Left renal pelvis (tissue), 4 donors: ENCODE measurements around the gene PRKN. TPM values are rescaled to one million over a fixed set of nuclear protein-coding genes. Genes with fewer than 3 reads are reported as not detected.
A peak's percentile ranks its signal among the peaks of the same experiment; 100 is the strongest.

Source experiments
- DNase-seq, 4 donors: peaks; one replicate each; pipeline ENCODE4 v3.0.0-alpha.2; 2013; ENCODE audit warnings: low read depth in 4 of 4, low spot score in 3 of 4
- polyA plus RNA-seq, 4 donors: library from polyadenylated mRNA; unstranded; fragments of 120-200 nt; gene quantifications; one replicate each; pipeline ENCODE4 v1.2.1, GENCODE V29; 2013; ENCODE audit not compliant: insufficient read length in 4 of 4

The PRKN gene
- polyA plus RNA-seq, 4 donors, result 1.5 to 11.9 (median 9.8) TPM

DNA sequence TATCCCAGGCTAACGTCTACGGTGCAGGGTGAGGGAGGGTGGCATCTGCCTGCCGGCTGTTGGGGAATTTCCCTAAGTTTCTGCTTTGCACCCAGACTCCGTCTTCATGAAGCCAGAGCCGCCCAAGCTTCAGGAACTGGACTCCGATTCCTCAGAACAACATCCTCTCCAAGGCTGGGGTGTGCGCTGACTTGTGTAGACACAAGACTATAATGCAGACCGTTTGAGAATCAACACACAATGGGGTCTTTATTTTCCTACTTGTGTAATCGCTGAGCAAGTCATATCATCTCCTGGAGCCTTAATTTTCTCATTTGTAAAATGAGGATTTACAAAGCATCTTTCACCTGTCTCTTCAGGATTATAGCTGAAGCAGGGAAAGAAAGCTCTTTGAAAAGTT, 1293.2 kb downstream of the PRKN start:
- no peak for DNase-seq

GRCh38 chr6:161432546-161432945, 1295.0 kb downstream of the PRKN start:
- no peak for DNase-seq

DNA sequence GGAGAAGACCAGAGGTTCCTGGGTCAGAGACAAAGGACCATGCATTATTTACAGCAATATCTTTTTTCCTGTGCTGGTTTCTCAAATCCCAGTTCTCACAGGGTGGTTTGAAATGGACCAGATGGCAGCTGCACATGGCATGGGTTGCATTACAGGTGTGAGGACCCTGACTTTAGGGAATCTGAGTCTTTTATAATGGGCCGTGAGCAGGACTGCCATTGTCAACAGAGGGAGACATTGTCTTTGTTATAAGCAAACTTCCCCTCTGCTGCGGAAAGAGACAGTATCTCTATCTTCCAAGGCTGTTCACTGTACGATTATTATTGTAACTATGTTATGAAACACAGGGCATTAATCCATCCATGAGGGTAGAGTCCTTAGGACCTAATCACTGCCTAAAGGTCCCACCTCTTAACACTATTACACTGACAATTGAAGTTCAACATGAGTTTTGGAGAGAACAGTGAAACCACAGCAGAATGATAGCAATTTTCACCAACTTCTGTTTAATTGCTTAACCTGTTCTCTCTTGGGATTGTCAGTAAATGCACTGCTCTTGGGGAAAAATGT, 1297.6 kb downstream of the PRKN start:
- DNase-seq, result no peak

GRCh38 chr6:161424421-161424820, 1303.1 kb downstream of the PRKN start:
- DNase-seq, result no peak

DNA sequence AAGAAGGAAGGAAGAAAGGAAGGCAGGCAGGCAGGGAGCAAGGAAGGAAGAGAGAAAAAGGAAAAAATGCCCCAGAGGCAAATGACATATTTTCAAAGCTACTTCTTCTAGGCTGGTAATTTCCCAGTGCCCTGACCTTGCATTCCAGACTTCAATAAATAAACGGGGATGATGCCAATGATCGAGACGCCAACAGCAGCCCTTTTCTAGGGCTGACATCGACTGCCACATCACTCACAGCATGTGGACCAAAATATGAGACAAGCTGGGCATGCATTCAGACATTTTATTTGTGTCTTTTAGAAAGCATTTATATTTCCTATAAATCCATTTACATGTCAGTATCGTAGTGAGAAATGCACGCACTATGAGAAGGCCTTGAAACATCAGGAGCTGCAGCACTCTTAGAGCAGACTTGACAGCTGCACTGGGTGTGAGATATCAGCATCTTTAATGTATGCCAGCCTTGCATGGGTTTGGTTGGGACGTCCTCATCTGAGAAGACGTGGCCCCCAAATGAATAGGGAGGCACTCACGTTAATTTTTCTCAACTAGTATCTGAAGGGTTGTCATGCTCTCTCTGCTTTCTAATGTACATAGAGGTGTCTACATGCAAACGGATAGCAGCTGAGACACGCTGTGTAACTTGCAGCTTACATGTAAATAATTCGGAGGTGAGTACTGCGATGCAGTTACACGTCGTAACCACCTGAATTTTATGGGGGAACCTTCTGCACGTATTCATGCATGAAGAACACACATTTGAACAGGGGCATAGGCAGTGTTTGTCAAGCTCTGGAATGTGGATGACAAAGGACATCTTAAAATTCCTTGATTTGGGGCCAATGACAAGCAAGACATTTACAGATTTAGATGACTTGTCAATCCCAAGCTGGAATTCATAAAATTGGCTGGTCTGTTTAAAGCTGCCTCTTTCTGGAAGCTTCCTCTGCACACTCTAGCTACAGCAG, 1304.6 kb downstream of the PRKN start:
- no peak for DNase-seq

DNA sequence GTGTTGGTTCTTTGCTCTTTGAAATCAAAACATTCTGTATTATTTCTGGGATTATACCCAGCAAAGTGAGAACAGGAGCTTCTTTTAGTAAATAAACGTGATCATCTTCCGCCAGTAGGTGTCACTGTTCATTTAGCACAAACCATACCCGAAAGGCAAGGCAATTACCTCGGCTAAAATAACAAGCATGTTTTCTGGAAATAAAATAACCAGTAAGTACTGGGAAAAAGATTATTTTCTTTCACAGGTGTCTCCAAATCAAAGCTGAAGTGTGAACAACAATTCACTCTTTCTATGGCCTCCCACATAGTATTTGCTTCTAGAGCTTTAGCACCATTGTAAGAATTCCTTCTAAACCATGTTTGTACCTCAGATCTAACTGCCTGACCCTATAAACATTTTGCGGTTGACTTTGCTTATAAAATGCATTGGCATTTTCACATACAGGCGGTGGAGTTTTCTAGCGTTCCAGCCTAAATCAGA, 1309.1 kb downstream of the PRKN start:
- peak; percentile 73 to 77 (median 74) for DNase-seq

DNA sequence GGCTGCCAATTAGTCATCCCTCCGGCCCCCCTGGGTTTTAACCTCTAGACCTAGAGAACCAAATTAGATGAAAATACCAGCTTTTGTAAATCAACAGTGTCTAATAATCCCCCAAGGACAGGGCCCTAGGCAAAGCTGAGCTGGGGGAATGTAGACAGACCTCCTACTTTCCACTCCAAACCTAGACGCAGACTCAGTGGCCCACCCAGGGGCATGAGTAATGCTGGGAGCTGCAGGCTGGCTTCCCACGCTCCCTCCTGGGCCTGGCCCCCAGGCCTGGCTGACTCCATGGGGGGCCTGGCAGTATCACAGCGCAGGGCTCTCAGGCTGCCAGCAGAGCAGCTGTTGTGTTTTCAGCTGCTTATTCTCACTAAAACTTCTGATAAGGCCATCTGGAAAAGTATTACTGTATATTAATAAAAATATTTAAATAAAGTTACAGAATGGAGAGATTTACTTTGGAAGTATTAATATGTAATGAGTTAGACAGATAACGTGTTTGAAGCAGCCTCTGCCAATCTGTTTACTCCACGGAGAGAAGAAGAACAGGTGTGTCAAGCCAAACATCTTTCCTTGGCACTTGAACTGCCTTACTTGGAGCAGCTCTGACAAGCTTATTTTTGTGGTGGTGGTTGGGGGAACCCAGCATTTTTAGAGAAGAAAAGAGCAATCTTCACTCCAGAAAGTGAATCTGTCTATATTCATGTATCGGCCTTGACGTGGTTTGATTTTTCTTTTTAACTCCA, 1309.7 kb downstream of the PRKN start:
- no peak for DNase-seq

DNA sequence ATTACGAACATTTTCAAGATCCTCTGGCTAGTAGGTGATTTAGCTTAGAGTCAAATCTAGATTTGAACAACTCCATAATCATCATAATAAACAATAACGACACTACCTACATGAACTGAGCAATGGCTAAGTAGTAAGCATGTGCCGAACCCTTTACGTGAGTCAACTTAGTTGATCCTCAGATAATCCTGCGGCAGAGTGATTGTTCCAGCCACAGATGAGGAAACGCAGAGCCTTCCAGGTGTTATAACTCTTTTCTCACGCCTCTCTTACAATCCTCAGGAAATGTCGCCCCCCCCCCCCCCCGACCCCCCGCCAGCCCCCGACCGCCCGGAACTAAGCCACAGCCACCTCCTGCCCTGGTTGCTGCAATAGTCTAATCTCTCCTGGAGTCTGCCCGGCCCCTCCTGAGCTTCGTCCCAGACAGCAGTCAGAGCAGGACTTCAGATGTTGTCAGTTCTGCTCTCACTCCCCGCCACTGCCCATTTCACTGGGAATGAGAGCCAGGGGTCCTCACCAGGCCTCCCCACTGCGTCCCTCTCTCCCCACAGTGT, 1312.2 kb downstream of the PRKN start:
- DNase-seq, result no peak

- no peak for DNase-seq
These were observed 1312.9 kb downstream of the PRKN start for GRCh38 chr6:161414707-161415106.

DNA sequence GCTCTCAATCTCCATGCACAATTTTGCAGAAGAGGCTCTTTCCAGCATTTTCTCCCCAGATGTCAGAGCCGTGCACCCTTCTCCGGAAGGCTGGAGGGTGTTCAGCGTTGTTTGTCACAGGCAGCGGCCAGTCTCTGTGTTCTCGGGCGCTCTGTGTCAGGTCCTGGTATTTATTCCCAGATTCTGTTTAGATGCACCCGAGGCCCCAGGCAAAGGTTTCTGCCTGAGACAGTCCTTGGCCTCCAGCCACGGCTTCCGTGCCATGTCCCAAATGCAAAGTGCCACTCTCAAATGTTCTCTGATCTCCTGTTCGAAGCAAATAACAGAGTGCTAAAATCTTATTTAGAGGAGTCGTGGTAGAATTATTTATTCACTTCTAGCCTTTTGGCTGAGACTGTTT, 1313.4 kb downstream of the PRKN start:
- DNase-seq, result no peak

GRCh38 chr6:161413355-161413771, 1314.2 kb downstream of the PRKN start:
- DNase-seq, result no peak

- DNase-seq, result no peak
These were observed 1314.8 kb downstream of the PRKN start for GRCh38 chr6:161412795-161413194.

DNA sequence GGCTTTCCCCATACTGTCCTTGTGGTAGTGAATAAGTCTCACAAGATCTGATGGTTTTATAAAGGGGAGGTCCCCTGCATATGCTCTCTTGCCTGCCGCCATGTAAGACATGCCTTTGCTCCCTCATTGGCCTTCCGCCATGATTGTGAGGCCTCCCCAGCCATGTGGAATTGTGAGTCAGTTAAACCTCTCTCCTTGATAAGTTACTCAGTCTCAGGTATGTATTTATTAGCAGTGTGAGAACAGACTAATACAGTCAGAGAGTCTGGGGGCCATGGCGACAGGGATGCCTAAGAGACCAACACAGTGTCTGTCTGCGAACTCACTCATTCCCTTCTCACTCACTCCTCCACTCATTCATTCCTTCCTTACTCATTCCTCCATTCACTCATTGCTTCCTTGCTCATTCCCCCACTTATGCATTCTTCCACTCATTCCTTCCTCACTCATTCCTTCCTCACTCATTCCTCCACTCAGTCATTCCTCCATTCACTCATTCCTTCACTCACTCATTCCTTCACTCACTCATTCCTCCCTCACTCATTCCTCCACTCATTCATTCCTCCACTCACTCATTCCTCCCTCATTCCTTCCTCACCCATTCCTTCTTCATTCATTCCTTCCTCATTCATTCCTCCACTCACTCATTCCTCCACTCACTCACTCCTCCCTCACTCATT, 1316.2 kb downstream of the PRKN start:
- DNase-seq, result no peak

- DNase-seq, result no peak
These were observed 1316.8 kb downstream of the PRKN start for GRCh38 chr6:161410736-161411135.

- no peak for DNase-seq
These were observed 1317.5 kb downstream of the PRKN start for GRCh38 chr6:161410076-161410475.

DNA sequence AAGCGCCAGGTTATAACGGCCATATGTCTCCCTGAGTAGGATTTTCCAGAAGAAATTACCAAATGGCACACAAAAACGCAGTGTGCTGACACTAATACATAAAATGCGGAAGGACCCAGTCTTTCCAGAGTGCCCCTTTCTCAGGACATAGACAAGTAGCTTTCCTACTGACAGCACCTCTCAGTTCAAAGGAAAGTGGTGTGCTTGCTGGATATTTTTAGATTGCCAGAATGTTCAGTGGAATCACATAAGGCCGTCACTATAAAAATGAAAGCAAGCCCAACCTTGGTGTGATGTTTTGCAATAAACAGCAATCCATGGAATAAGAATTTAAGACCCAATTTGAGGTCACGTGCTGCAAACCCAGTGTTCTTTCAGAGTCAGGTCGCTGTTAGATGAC, 1318.2 kb downstream of the PRKN start:
- DNase-seq, result no peak

GRCh38 chr6:161408041-161408440, 1319.5 kb downstream of the PRKN start:
- DNase-seq, result no peak

DNA sequence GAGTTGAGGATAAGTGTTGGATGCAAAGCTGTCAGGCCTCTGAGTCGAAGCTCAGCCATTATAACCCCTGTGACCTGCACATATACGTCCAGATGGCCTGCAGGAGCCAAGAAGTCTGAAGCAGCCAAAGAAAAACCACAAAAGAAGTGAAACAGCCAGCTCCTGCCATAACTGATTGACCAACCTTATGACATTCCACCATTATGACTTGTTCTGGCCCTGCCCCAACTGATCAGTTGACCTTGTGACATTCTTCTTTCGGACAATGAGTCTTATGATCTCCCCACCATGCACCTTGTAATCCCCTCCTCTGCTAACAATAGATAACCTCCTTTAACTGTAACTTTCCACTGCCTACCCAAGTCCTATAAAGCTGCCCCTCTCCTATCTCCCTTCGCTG, 1320.0 kb downstream of the PRKN start:
- DNase-seq, result no peak

DNA sequence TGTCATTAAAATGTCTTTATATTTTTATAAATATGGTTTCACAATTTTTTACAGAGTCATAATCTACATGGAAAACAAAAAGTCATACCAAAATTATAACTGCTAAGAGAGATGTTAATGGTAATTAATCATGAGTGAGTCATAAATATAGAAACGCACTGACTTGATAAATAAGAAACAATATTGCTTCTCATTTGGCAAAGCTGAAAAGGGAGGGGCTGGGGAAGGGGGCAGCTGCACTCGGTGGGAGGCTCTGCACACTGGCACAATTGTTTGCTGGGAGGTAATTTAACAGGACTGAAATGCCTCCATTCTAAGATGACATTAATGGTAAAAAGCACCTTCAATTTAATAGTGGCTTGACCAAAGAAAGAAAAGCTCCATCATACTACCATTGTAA, 1320.5 kb downstream of the PRKN start:
- DNase-seq, result no peak

DNA sequence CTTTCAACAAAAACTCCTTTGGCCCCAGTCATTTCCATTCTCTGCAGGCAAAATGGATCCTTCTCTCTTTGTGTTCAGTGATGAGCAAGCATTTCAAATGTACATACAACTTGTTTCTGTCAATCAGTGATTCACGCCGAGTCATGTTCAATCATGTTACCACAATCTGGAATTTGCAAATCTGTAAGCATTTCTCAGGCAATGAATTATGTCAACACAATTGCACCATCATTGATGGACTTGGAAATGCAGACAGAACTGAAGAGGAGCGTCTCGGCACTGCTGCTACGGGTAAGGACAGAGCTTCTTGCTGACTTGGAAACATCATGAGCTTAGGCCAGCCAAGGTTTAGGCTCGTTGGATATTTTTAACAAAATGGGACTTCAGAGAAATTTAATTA, 1320.9 kb downstream of the PRKN start:
- DNase-seq, result no peak
